NB4 (cell line): ENCODE measurements around the gene HS3ST3A1.

ENCODE experiments used
- CTCF ChIP-seq: IDR thresholded peaks from one replicate; pipeline ENCODE4 v1.5.1; 2012; ENCODE audit warnings: low read depth, low read length
- MYC ChIP-seq: IDR thresholded peaks from 2 replicates; pipeline ENCODE4 v1.6.1; 2011; ENCODE audit warnings: low read depth, low read length

GRCh38 chr17:13572581-13572980 is 29.1 kb downstream of the HS3ST3A1 start:
- TF ChIP-seq CTCF (no peak), MYC (no peak)
